Neural cell (in vitro differentiated cells): ENCODE measurements around the gene KITLG. TPM values are rescaled to one million over a fixed set of nuclear protein-coding genes. Genes with fewer than 3 reads are reported as not detected.

Source experiments
- H2AFZ ChIP-seq: fragments of 200-600, 300-800 bp; sonication (generic), shearing (Covaris generic); 2 replicates; pipeline ENCODE4 v1.6.0; 2014; ENCODE audit warnings: low read depth, mild to moderate bottlenecking, antibody characterized with exemption, low read length, moderate library complexity
- H3F3A ChIP-seq: fragments of 200-600 bp; shearing (Covaris generic); 2 replicates; pipeline ENCODE4 v1.6.1; 2016; ENCODE audit warnings: mild to moderate bottlenecking, moderate library complexity, mixed read lengths, antibody characterized with exemption, low read length; ENCODE audit not compliant: insufficient read depth, poor library complexity, severe bottlenecking
- H3K27ac ChIP-seq: fragments of 200-600, 300-800 bp; sonication (generic), shearing (Covaris generic); 2 replicates; pipeline ENCODE4 v1.5.1; 2014; ENCODE audit warnings: mild to moderate bottlenecking, low read length, moderate library complexity
- H3K27me3 ChIP-seq: fragments of 300-800, 200-600 bp; sonication (generic), shearing (Covaris generic); 2 replicates; pipeline ENCODE4 v1.6.0; 2014; ENCODE audit warnings: mild to moderate bottlenecking, low read depth, low read length, moderate library complexity; ENCODE audit not compliant: insufficient read depth
- H3K36me3 ChIP-seq: fragments of 300-800, 200-600 bp; sonication (generic), shearing (Covaris generic); 2 replicates; pipeline ENCODE4 v1.5.1; 2014; ENCODE audit warnings: mild to moderate bottlenecking, antibody characterized with exemption, low read length, moderate library complexity; ENCODE audit not compliant: insufficient read depth
- H3K4me2 ChIP-seq: fragments of 300-800, 200-600 bp; sonication (generic), shearing (Covaris generic); 2 replicates; pipeline ENCODE4 v1.6.0; 2014; ENCODE audit warnings: mild to moderate bottlenecking, low read length
- H3K4me3 ChIP-seq: fragments of 300-800, 200-600 bp; sonication (generic), shearing (Covaris generic); 2 replicates; pipeline ENCODE4 v1.5.1; 2014; ENCODE audit warnings: mild to moderate bottlenecking, low read length, moderate library complexity
- H3K79me2 ChIP-seq: fragments of 200-600 bp; shearing (Covaris generic); replicated peaks from 2 replicates; pipeline ENCODE4 v1.6.0; 2014; ENCODE audit warnings: mild to moderate bottlenecking, low read length, moderate library complexity; ENCODE audit not compliant: insufficient read depth
- H3K9ac ChIP-seq: fragments of 300-800, 200-600 bp; sonication (generic), shearing (Covaris generic); 2 replicates; pipeline ENCODE4 v1.6.1; 2016; ENCODE audit warnings: mild to moderate bottlenecking, low read length, mixed read lengths
- H3K9me2 ChIP-seq: fragments of 200-600 bp; shearing (Covaris generic); 2 replicates; pipeline ENCODE4 v1.6.1; 2016; ENCODE audit warnings: mild to moderate bottlenecking, low read length, mixed read lengths; ENCODE audit not compliant: insufficient read depth
- H3K9me3 ChIP-seq: fragments of 200-600, 300-800 bp; sonication (generic), shearing (Covaris generic); 2 replicates; pipeline ENCODE4 v1.6.1; 2016; ENCODE audit warnings: mild to moderate bottlenecking, mixed run types, low read length, moderate library complexity, mixed read lengths
- H4K20me1 ChIP-seq: fragments of 200-600 bp; shearing (Covaris generic); 2 replicates; pipeline ENCODE4 v1.6.1; 2016; ENCODE audit warnings: mild to moderate bottlenecking, mixed run types; ENCODE audit not compliant: insufficient read depth
- EP300 ChIP-seq: fragments of 450-650 bp; conservative IDR thresholded peaks from 2 replicates; pipeline ENCODE4 v1.6.1; 2014; ENCODE audit warnings: antibody characterized with exemption, mild to moderate bottlenecking, moderate library complexity; ENCODE audit not compliant: poor library complexity, severe bottlenecking
- EZH2 ChIP-seq: fragments of 200-600, 300-800 bp; shearing (Covaris generic), sonication (generic); IDR thresholded peaks from 2 replicates; pipeline ENCODE4 v1.6.1; 2014; ENCODE audit warnings: antibody characterized with exemption, low read length, borderline replicate concordance, mild to moderate bottlenecking; ENCODE audit not compliant: insufficient read depth, poor library complexity, severe bottlenecking
- MXI1 ChIP-seq: fragments of 450-650 bp; conservative IDR thresholded peaks from 2 replicates; pipeline ENCODE4 v1.6.1; 2014; ENCODE audit warnings: antibody characterized with exemption, mild to moderate bottlenecking; ENCODE audit not compliant: poor library complexity, severe bottlenecking
- POLR2AphosphoS5 ChIP-seq: IDR thresholded peaks from 2 replicates; pipeline ENCODE4 v1.6.1; 2012
- RAD21 ChIP-seq: fragments of 450-650 bp; conservative IDR thresholded peaks from 2 replicates; pipeline ENCODE4 v1.6.1; 2014; ENCODE audit warnings: antibody characterized with exemption, mild to moderate bottlenecking, moderate library complexity
- SMC3 ChIP-seq: fragments of 450-650 bp; conservative IDR thresholded peaks from 2 replicates; pipeline ENCODE4 v1.6.1; 2014; ENCODE audit warnings: antibody characterized with exemption, mild to moderate bottlenecking, moderate library complexity; ENCODE audit not compliant: poor library complexity
- TAF1 ChIP-seq: IDR thresholded peaks from 2 replicates; pipeline ENCODE4 v1.6.1; 2012; ENCODE audit warnings: low read depth
- polyA plus RNA-seq: library from polyadenylated mRNA; depleted of rRNA; stranded (reverse); fragments of >200 nt; gene quantifications from 2 replicates; pipeline ENCODE4 v1.2.3, GENCODE V29; 2014
- TF ChIP-seq, protein P1 (sequence below): fragments of 450-650 bp; IDR thresholded peaks from 2 replicates; pipeline ENCODE4 v1.5.1; 2014; ENCODE audit warnings: antibody characterized with exemption, mild to moderate bottlenecking, moderate library complexity; ENCODE audit not compliant: poor library complexity, severe bottlenecking
- TF ChIP-seq, protein P2 (sequence below): IDR thresholded peaks from 2 replicates; pipeline ENCODE4 v1.6.1; 2012; ENCODE audit warnings: borderline replicate concordance

Gene KITLG
- polyA plus RNA-seq, 1 donor from 2014 or later = 6.2 TPM

DNA sequence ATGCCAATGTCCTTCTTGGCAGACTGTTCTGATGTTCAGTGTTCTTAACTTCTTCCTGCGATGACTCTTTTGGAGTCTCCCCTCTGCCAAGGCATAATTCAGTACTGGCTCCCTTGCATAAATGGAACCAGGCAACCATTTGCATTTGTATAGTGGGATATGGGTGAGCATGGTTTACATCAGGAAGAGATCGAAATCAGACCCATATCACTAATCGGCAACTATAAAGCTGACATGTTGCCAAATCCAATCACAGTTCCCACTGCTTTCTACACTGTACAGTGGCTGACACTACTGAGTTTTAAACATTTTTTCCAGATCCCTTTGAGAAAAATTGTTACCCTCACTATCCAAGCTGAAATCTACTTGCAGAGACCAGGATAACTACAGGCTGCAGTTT, 83.8 kb downstream of the KITLG start:
- H3K27ac ChIP-seq = no peak overlapping the region
- H3K4me2 ChIP-seq = no peak overlapping the region

DNA sequence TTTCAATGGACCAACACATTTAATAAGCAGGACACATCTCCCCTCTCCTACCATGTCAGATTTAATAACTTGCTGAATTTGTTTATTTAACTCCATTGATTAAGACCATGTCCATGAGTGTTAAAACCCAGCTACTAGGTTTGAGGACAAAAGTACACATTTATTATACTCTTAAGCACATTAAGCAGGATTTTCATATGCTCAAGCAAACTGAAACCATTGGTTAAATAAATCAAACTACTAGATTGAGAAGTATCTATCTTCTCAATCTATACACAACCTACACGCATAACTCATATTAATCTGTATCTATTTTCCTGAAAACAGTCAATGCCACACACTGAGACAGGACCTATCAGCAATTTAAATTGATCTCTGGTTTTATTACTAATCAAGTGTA, 85.2 kb downstream of the KITLG start:
- Histone ChIP-seq H3K79me2 (no peaks in the 10 kb centered on the region), H2AFZ (no peak overlapping the region), H3K36me3 (no peaks in the 10 kb centered on the region), H3K4me2 (no peak overlapping the region), H3K4me3 (no peak overlapping the region), H4K20me1 (no peaks in the 10 kb centered on the region), H3K9ac (no peak overlapping the region), H3F3A (no peaks in the 10 kb centered on the region), H3K9me3 (no peaks in the 10 kb centered on the region), H3K27ac (no peak overlapping the region), H3K27me3 (no peaks in the 10 kb centered on the region), H3K9me2 (no peaks in the 10 kb centered on the region)
- TF ChIP-seq EP300 (no peak), EZH2 (no peak), RAD21 (no peak), POLR2AphosphoS5 (no peak), MXI1 (no peak), SMC3 (no peak), TAF1 (no peak)
- TF ChIP-seq, protein P1, sequence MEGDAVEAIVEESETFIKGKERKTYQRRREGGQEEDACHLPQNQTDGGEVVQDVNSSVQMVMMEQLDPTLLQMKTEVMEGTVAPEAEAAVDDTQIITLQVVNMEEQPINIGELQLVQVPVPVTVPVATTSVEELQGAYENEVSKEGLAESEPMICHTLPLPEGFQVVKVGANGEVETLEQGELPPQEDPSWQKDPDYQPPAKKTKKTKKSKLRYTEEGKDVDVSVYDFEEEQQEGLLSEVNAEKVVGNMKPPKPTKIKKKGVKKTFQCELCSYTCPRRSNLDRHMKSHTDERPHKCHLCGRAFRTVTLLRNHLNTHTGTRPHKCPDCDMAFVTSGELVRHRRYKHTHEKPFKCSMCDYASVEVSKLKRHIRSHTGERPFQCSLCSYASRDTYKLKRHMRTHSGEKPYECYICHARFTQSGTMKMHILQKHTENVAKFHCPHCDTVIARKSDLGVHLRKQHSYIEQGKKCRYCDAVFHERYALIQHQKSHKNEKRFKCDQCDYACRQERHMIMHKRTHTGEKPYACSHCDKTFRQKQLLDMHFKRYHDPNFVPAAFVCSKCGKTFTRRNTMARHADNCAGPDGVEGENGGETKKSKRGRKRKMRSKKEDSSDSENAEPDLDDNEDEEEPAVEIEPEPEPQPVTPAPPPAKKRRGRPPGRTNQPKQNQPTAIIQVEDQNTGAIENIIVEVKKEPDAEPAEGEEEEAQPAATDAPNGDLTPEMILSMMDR = no peak
- TF ChIP-seq, protein P2, sequence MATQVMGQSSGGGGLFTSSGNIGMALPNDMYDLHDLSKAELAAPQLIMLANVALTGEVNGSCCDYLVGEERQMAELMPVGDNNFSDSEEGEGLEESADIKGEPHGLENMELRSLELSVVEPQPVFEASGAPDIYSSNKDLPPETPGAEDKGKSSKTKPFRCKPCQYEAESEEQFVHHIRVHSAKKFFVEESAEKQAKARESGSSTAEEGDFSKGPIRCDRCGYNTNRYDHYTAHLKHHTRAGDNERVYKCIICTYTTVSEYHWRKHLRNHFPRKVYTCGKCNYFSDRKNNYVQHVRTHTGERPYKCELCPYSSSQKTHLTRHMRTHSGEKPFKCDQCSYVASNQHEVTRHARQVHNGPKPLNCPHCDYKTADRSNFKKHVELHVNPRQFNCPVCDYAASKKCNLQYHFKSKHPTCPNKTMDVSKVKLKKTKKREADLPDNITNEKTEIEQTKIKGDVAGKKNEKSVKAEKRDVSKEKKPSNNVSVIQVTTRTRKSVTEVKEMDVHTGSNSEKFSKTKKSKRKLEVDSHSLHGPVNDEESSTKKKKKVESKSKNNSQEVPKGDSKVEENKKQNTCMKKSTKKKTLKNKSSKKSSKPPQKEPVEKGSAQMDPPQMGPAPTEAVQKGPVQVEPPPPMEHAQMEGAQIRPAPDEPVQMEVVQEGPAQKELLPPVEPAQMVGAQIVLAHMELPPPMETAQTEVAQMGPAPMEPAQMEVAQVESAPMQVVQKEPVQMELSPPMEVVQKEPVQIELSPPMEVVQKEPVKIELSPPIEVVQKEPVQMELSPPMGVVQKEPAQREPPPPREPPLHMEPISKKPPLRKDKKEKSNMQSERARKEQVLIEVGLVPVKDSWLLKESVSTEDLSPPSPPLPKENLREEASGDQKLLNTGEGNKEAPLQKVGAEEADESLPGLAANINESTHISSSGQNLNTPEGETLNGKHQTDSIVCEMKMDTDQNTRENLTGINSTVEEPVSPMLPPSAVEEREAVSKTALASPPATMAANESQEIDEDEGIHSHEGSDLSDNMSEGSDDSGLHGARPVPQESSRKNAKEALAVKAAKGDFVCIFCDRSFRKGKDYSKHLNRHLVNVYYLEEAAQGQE = no peak

More for the DNA sequence above, 83.8 kb downstream of the KITLG start:
- Histone ChIP-seq H3K36me3 (no peaks in the 10 kb centered on the region), H3K9me2 (no peaks in the 10 kb centered on the region), H2AFZ (no peak overlapping the region), H3K79me2 (no peaks in the 10 kb centered on the region), H3K27me3 (no peaks in the 10 kb centered on the region), H3K9ac (no peak overlapping the region), H4K20me1 (no peaks in the 10 kb centered on the region), H3K9me3 (no peaks in the 10 kb centered on the region), H3F3A (no peaks in the 10 kb centered on the region), H3K4me3 (no peak overlapping the region)
- TF ChIP-seq, protein P1 = no peak
- TF ChIP-seq POLR2AphosphoS5 = no peak
- TF ChIP-seq EP300 = no peak
- TF ChIP-seq TAF1 = no peak
- TF ChIP-seq RAD21 = no peak
- TF ChIP-seq, protein P2 = no peak
- no peak for TF ChIP-seq EZH2
